Neural progenitor cell (in vitro differentiated cells): ENCODE data around the gene IBA57. TPM values are rescaled to one million over a fixed set of nuclear protein-coding genes. Genes with fewer than 3 reads are reported as not detected.

Source experiments
- DNase-seq: peaks from one replicate; pipeline ENCODE4 v3.0.0-alpha.2; 2016; ENCODE audit warnings: low spot score
- H2AFZ ChIP-seq: fragments of 200-600 bp; sonication (generic); replicated peaks from 2 replicates; pipeline ENCODE4 v1.6.1; 2016; ENCODE audit warnings: antibody characterized with exemption
- H3F3A ChIP-seq: fragments of 200-600 bp; sonication (generic); 2 replicates; pipeline ENCODE4 v1.6.1; 2016; ENCODE audit warnings: antibody characterized with exemption, low read depth
- H3K27ac ChIP-seq: fragments of 200-600 bp; sonication (generic); 2 replicates; pipeline ENCODE4 v1.5.1; 2016; ENCODE audit warnings: mild to moderate bottlenecking
- H3K27me3 ChIP-seq: fragments of 200-600 bp; sonication (generic); 2 replicates; pipeline ENCODE4 v1.6.1; 2016; ENCODE audit warnings: mild to moderate bottlenecking, moderate library complexity
- H3K36me3 ChIP-seq: fragments of 200-600 bp; sonication (generic); 2 replicates; pipeline ENCODE4 v1.5.1; 2016
- H3K4me1 ChIP-seq: fragments of 200-600 bp; sonication (generic); 2 replicates; pipeline ENCODE4 v1.6.1; 2016; ENCODE audit warnings: mixed run types
- H3K4me2 ChIP-seq: fragments of 200-600 bp; sonication (generic); 2 replicates; pipeline ENCODE4 v1.6.1; 2016
- H3K4me3 ChIP-seq: fragments of 200-600 bp; sonication (generic); 2 replicates; pipeline ENCODE4 v1.5.1; 2016
- H3K79me2 ChIP-seq: fragments of 200-600 bp; sonication (generic); 2 replicates; pipeline ENCODE4 v1.6.1; 2016; ENCODE audit warnings: low read depth
- H3K9ac ChIP-seq: fragments of 200-600 bp; sonication (generic); 2 replicates; pipeline ENCODE4 v1.6.1; 2016
- H3K9me3 ChIP-seq: fragments of 200-600 bp; sonication (generic); 2 replicates; pipeline ENCODE4 v1.5.1; 2016; ENCODE audit warnings: low read depth
- H4K20me1 ChIP-seq: fragments of 200-600 bp; sonication (generic); 2 replicates; pipeline ENCODE4 v1.6.1; 2016; ENCODE audit warnings: low read depth
- H3K27ac Mint-ChIP-seq: 3 replicates; pipeline ENCODE4 v1.8.0; 2021; ENCODE audit warnings: mixed read lengths
- H3K27me3 Mint-ChIP-seq: 2 replicates; pipeline ENCODE4 v1.8.0; 2022; ENCODE audit warnings: low read depth, mild to moderate bottlenecking, inconsistent platforms, moderate library complexity, mixed read lengths; ENCODE audit not compliant: insufficient read depth
- H3K36me3 Mint-ChIP-seq: 3 replicates; pipeline ENCODE4 v1.8.0; 2021; ENCODE audit warnings: mixed read lengths
- H3K4me1 Mint-ChIP-seq: 3 replicates; pipeline ENCODE4 v1.8.0; 2021; ENCODE audit warnings: mixed read lengths
- H3K4me3 Mint-ChIP-seq: 3 replicates; pipeline ENCODE4 v1.8.0; 2021; ENCODE audit warnings: mild to moderate bottlenecking, moderate library complexity, mixed read lengths
- H3K9me3 Mint-ChIP-seq: 3 replicates; pipeline ENCODE4 v1.8.0; 2020; ENCODE audit warnings: mixed read lengths
- EZH2 ChIP-seq: fragments of 200-600 bp; sonication (generic); IDR thresholded peaks from 2 replicates; pipeline ENCODE4 v1.6.1; 2017; ENCODE audit warnings: antibody characterized with exemption, mild to moderate bottlenecking, moderate library complexity
- EZH2phosphoT487 ChIP-seq: fragments of 200-600 bp; sonication (generic); IDR thresholded peaks from 2 replicates; pipeline ENCODE4 v1.6.1; 2017; ENCODE audit warnings: antibody characterized with exemption
- total RNA-seq: library from RNA; depleted of rRNA; stranded (reverse); fragments of >200 nt; gene quantifications from 2 replicates; pipeline ENCODE4 v1.2.3, GENCODE V29; 2015; ENCODE audit warnings: low replicate concordance
- TF ChIP-seq, protein P1 (sequence below): fragments of 200-600 bp; sonication (generic); IDR thresholded peaks from 2 replicates; pipeline ENCODE4 v1.5.1; 2017; ENCODE audit warnings: antibody characterized with exemption, mild to moderate bottlenecking

IBA57 gene
- total RNA-seq, 1 donor from 2014 or later = 2.2 TPM

DNA sequence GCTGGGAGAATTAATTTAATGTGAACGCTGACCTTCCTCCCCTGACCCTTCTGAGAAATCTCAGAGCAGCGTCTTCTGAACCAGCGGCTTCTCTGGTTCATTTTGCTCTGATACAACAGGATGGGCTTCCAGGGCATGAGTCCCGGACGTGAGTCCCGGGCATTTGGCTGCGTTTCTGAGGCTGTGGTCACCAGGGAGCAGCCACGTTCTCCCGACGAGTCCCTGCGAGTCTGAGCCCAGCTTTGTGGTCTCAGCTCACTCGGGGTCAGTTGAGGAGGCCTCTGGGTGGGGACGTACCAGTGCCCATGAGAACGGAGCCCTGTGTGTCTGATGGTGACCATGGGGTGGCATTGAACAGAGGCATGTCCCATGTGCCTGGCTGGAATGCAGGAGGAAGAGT is 24.6 kb downstream of the IBA57 start:
- no peak overlapping the region for H3K9ac ChIP-seq
- TF ChIP-seq EZH2phosphoT487 (no peak), EZH2 (no peak)
- TF ChIP-seq, protein P1, sequence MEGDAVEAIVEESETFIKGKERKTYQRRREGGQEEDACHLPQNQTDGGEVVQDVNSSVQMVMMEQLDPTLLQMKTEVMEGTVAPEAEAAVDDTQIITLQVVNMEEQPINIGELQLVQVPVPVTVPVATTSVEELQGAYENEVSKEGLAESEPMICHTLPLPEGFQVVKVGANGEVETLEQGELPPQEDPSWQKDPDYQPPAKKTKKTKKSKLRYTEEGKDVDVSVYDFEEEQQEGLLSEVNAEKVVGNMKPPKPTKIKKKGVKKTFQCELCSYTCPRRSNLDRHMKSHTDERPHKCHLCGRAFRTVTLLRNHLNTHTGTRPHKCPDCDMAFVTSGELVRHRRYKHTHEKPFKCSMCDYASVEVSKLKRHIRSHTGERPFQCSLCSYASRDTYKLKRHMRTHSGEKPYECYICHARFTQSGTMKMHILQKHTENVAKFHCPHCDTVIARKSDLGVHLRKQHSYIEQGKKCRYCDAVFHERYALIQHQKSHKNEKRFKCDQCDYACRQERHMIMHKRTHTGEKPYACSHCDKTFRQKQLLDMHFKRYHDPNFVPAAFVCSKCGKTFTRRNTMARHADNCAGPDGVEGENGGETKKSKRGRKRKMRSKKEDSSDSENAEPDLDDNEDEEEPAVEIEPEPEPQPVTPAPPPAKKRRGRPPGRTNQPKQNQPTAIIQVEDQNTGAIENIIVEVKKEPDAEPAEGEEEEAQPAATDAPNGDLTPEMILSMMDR = no peak
- peaks cover 14% of the 10 kb centered on the region for H3K36me3 Mint-ChIP-seq
- no peaks in the 10 kb centered on the region for H4K20me1 ChIP-seq
- no peak overlapping the region for H3K4me3 Mint-ChIP-seq
- no peak overlapping the region for H2AFZ ChIP-seq
- H3K4me3 ChIP-seq = no peak overlapping the region
- no peak overlapping the region for H3K27ac Mint-ChIP-seq
- H3K4me1 ChIP-seq = no peaks in the 10 kb centered on the region
- H3K79me2 ChIP-seq = no peaks in the 10 kb centered on the region
- peaks cover 9% of the 10 kb centered on the region for H3K4me1 Mint-ChIP-seq
- H3K27me3 ChIP-seq = no peaks in the 10 kb centered on the region
- H3K27ac ChIP-seq = no peak overlapping the region
- H3K9me3 ChIP-seq = no peaks in the 10 kb centered on the region
- H3K36me3 ChIP-seq = no peaks in the 10 kb centered on the region
- peaks cover 9% of the 10 kb centered on the region for H3K9me3 Mint-ChIP-seq
- H3K4me2 ChIP-seq = no peak overlapping the region
- peaks cover 2% of the 10 kb centered on the region for H3K27me3 Mint-ChIP-seq
- H3F3A ChIP-seq = no peaks in the 10 kb centered on the region
- no peak for DNase-seq

DNA sequence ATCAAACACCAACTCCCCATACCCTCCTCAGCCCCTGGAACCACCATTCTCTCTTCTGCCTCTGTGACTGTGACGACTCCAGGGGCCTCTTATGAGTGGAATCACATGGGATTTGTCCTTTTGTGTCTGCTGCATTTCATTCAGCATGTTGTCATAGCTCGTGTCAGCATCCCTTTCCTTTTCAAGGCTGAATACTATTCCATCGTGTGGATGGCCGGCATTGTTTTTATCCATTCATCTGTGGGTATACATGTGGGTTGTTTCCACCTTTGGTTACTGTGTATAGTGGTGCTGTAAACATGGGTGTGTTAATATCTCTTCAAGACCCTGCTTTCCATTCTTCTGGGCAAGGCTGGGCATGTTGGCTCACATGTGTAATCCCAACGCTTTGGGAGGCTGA is 25.2 kb downstream of the IBA57 start:
- Histone ChIP-seq H3K4me2 (no peak overlapping the region), H3K36me3 (no peaks in the 10 kb centered on the region), H3K4me3 (no peak overlapping the region), H3K9ac (no peak overlapping the region), H3K4me1 (no peaks in the 10 kb centered on the region), H3F3A (no peaks in the 10 kb centered on the region), H3K27ac (no peak overlapping the region), H4K20me1 (no peaks in the 10 kb centered on the region), H2AFZ (no peak overlapping the region), H3K27me3 (no peaks in the 10 kb centered on the region), H3K9me3 (no peaks in the 10 kb centered on the region), H3K79me2 (no peaks in the 10 kb centered on the region)
- TF ChIP-seq EZH2 (no peak), EZH2phosphoT487 (no peak)
- TF ChIP-seq, protein P1 = no peak
- peaks cover 13% of the 10 kb centered on the region for H3K4me1 Mint-ChIP-seq
- H3K27me3 Mint-ChIP-seq = peaks cover 2% of the 10 kb centered on the region
- no peak overlapping the region for H3K27ac Mint-ChIP-seq
- DNase-seq = no peak
- peaks cover 19% of the 10 kb centered on the region for H3K36me3 Mint-ChIP-seq
- peaks cover 9% of the 10 kb centered on the region for H3K9me3 Mint-ChIP-seq
- H3K4me3 Mint-ChIP-seq = no peak overlapping the region

DNA sequence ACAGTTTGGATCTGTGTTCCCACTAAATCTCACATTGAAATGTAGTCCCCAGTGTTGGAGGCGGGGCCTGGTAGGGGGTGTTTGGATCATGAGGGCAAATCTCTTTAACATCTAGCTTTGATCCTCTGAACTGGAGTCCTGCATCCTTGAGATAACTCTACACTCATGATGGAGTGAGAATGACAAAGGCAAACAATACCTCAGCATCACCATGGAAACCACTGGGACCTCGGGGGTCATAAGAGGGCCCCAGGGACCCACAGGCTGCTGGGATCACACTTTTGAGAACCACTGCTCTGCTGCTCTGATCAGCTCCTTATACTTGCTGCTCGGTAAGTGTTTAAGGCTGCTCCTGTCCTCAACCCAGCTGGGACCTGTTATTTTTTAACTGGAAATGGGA is 28.8 kb downstream of the IBA57 start:
- Mint-ChIP-seq H3K27me3 (no peaks in the 10 kb centered on the region), H3K4me3 (no peak overlapping the region), H3K4me1 (peaks cover 13% of the 10 kb centered on the region), H3K9me3 (peaks cover 13% of the 10 kb centered on the region), H3K27ac (peak overlapping the region; percentile 34), H3K36me3 (peaks cover 25% of the 10 kb centered on the region)
- no peak overlapping the region for H3K4me3 ChIP-seq
- no peaks in the 10 kb centered on the region for H3K79me2 ChIP-seq
- no peak overlapping the region for H2AFZ ChIP-seq
- H3K36me3 ChIP-seq = no peaks in the 10 kb centered on the region
- H3K27me3 ChIP-seq = no peaks in the 10 kb centered on the region
- TF ChIP-seq EZH2phosphoT487 (no peak), EZH2 (no peak)
- TF ChIP-seq, protein P1 = no peak
- no peaks in the 10 kb centered on the region for H3F3A ChIP-seq
- no peaks in the 10 kb centered on the region for H3K4me1 ChIP-seq
- no peak overlapping the region for H3K4me2 ChIP-seq
- no peak overlapping the region for H3K9ac ChIP-seq
- H3K9me3 ChIP-seq = peaks cover 8% of the 10 kb centered on the region
- no peaks in the 10 kb centered on the region for H4K20me1 ChIP-seq
- no peak overlapping the region for H3K27ac ChIP-seq
- no peak for DNase-seq
